Measurements from ENCODE around the gene SORCS3. TPM values are rescaled to one million over a fixed set of nuclear protein-coding genes. Genes with fewer than 3 reads are reported as not detected.

Gene SORCS3
- total and polyA plus RNA-seq, 10 of the 15 experiments (the other 5 are each of a cell fraction or from before 2014, with no cell fraction given) = 0.01 to 0.04 (median 0.02) TPM; not detected in 7

GRCh38 chr10:105247831-105248499, 606.9 kb downstream of the SORCS3 start:
- Histone ChIP-seq H4K20me1 (ENCODE audit: control insufficient read depth, insufficient read depth) (no peaks in the 10 kb centered on the region), H3K9me3 (replicated peaks; ENCODE audit: control insufficient read depth, insufficient read depth, low read length) (no peaks in the 10 kb centered on the region), H3K4me1 (ENCODE audit: control insufficient read depth, insufficient read depth, low read length) (no peaks in the 10 kb centered on the region), H3K27me3 (replicated peaks in 1 of 2; ENCODE audit: control insufficient read depth in 2 of 2, insufficient read depth in 2 of 2, low read length in 1 of 2) (no peaks in the 10 kb centered on the region), H2AFZ (ENCODE audit: control insufficient read depth, low read depth, low read length) (no peak overlapping the region), H3K4me2 (ENCODE audit: control insufficient read depth, insufficient read depth) (no peak overlapping the region), H3K27ac (ENCODE audit: control insufficient read depth, insufficient read depth) (no peak overlapping the region), H3K9ac (ENCODE audit: control insufficient read depth, insufficient read depth, low read length) (no peak overlapping the region), H3K79me2 (ENCODE audit: control insufficient read depth, insufficient read depth, low read length) (no peaks in the 10 kb centered on the region), H3K36me3 (ENCODE audit: control insufficient read depth in 2 of 2, insufficient read depth in 2 of 2, low read length in 1 of 2) (no peaks in the 10 kb centered on the region), H3K4me3 (no peak overlapping the region)
- no peak for DNase-seq (ENCODE audit: low read depth, low spot score)
- in situ Hi-C loops (cut with MboI) (no loop called here), intact Hi-C loops (cut with micrococcal nuclease; ENCODE audit: unreplicated experiment) (no loop called here)
- no TSS peak for BruUV-seq (replicated peaks)
- SMC1A ChIA-PET (ENCODE audit: uncharacterized antibody, unreplicated experiment) = interaction anchor here (0.5 kb wide), 1 partner anchor 23 kb away, joined by 3 read pairs; no protein-coding TSS in a partner anchor
- ATAC-seq = no peak
- 4% methylated on average over 5 of the region's 5 CpGs for WGBS (ENCODE audit: insufficient coverage, insufficient replicate concordance, low lambda C conversion rate, missing lambda C conversion rate)
- POLR2A ChIA-PET = no interaction called here
- CTCF ChIA-PET = no interaction called here
- RAD21 ChIA-PET (ENCODE audit: unreplicated experiment) = no interaction called here
- FAIRE-seq = no peak
- TF ChIP-seq E2F4 (IDR thresholded peaks at IDR 0.05; ENCODE audit: low read depth, low read length) (no peak), ZNF687 (IDR thresholded peaks at IDR 0.05) (no peak), SMC3 (IDR thresholded peaks at IDR 0.05; ENCODE audit: borderline replicate concordance, low read length) (no peak), PAX8 (IDR thresholded peaks at IDR 0.05) (no peak), NFXL1 (IDR thresholded peaks at IDR 0.05; ENCODE audit: borderline replicate concordance) (no peak), RELA (IDR thresholded peaks at IDR 0.05; ENCODE audit: borderline replicate concordance, partially characterized antibody) (no peak), ZBTB4 (CRISPR knock-in tag; IDR thresholded peaks at IDR 0.05) (no peak), LARP7 (IDR thresholded peaks at IDR 0.05) (no peak), ZNF24 (IDR thresholded peaks at IDR 0.05) (no peak), KLF5 (IDR thresholded peaks at IDR 0.05; ENCODE audit: partially characterized antibody) (no peak), ZNF217 (IDR thresholded peaks at IDR 0.05) (no peak), ATF7 (IDR thresholded peaks at IDR 0.05; ENCODE audit: low read depth) (no peak), ZBTB11 (CRISPR knock-in tag; IDR thresholded peaks at IDR 0.05) (no peak)

Data from GM12878 (cell line).